Esophagus muscularis mucosa (tissue), 4 donors: ENCODE results near the gene CALML3. TPM values are rescaled to one million over a fixed set of nuclear protein-coding genes. Genes with fewer than 3 reads are reported as not detected.

ENCODE experiments used
- DNase-seq: peaks from one replicate; pipeline ENCODE4 v3.0.0-alpha.2; 2017; ENCODE audit errors: extremely low spot score
- H3K27ac ChIP-seq, 4 donors: fragments of 200-600 bp; sonication (generic); replicated peaks in 1 of 4; 1 replicate in 3 of 4; 2 replicates in 1 of 4; pipeline ENCODE4 v1.5.1; 2016 to 2019; ENCODE audit warnings: mild to moderate bottlenecking in 1 of 4
- H3K27me3 ChIP-seq, 4 donors: fragments of 200-600 bp; sonication (generic); one replicate each; pipeline versions ENCODE4 v1.5.1 to v1.6.0; 2016 to 2019
- H3K36me3 ChIP-seq, 4 donors: fragments of 200-600 bp; sonication (generic); one replicate each; pipeline ENCODE4 v1.5.1; 2016 to 2019
- H3K4me1 ChIP-seq, 4 donors: fragments of 200-600 bp; sonication (generic); one replicate each; pipeline ENCODE4 v1.5.1; 2016 to 2019
- H3K4me3 ChIP-seq, 4 donors: fragments of 200-600 bp; sonication (generic); 1 replicate in 2 of 4; 2 replicates in 2 of 4; pipeline ENCODE4 v1.5.1; 2016 to 2019; ENCODE audit warnings: mild to moderate bottlenecking in 4 of 4, moderate library complexity in 1 of 4
- H3K9me3 ChIP-seq, 4 donors: fragments of 200-600 bp; sonication (generic); 1 replicate in 3 of 4; 2 replicates in 1 of 4; pipeline ENCODE4 v1.5.1; 2016 to 2019
- CTCF ChIP-seq, 3 experiments: fragments of 200-600 bp in 2 of 3; fragments of 450-650 bp in 1 of 3; sonication (generic) in 2 of 3; IDR thresholded peaks; one replicate each; pipeline ENCODE4 v1.5.1; 2017 to 2019; ENCODE audit warnings: antibody characterized with exemption in 3 of 3, mild to moderate bottlenecking in 2 of 3, moderate library complexity in 1 of 3
- EP300 ChIP-seq: sonication (generic); formaldehyde crosslinking; IDR thresholded peaks from one replicate; pipeline ENCODE4 v1.6.1; 2017; ENCODE audit warnings: antibody characterized with exemption
- POLR2A ChIP-seq: fragments of 450-650 bp; IDR thresholded peaks from one replicate; pipeline ENCODE4 v1.6.1; 2017; ENCODE audit warnings: antibody characterized with exemption, moderate library complexity, mild to moderate bottlenecking, low read depth
- POLR2AphosphoS5 ChIP-seq, 2 donors: sonication (generic); formaldehyde crosslinking; IDR thresholded peaks; one replicate each; pipeline ENCODE4 v1.6.1; 2017; ENCODE audit warnings: antibody characterized with exemption in 2 of 2
- WGBS: methylation state at CpG from one replicate; pipeline ENCODE4 v1.1.5; 2018; 5-methylcytosine and 5-hydroxymethylcytosine counted together
- intact Hi-C: fragments of 100-400 bp; cut with DNase I; formaldehyde crosslinking; loops from one replicate; pipeline ENCODE4 v1.15.1; 2023
- total RNA-seq, 4 donors: library from RNA; depleted of rRNA; stranded (reverse); fragments of >200 nt; gene quantifications; one replicate each; pipeline versions ENCODE4 v1.1.0 to v1.2.1, GENCODE V29; 2016

The CALML3 gene
- total RNA-seq, 4 donors from 2014 or later: not detected

- DNase-seq: no peak
- no peak overlapping the region for H3K4me3 ChIP-seq
- 80% methylated on average over 3 of the region's 3 CpGs for WGBS
- no peak for TF ChIP-seq CTCF (IDR thresholded peaks at IDR 0.05)
- no peak for TF ChIP-seq EP300
- TF ChIP-seq POLR2AphosphoS5 (IDR thresholded peaks at IDR 0.05): no peak
- no peak for TF ChIP-seq POLR2A
- intact Hi-C loops: no loop called here
- no peaks in the 10 kb centered on the region for H3K27me3 ChIP-seq
- no peak overlapping the region for H3K27ac ChIP-seq
- H3K36me3 ChIP-seq: no peaks in the 10 kb centered on the region
- H3K4me1 ChIP-seq: peaks cover 0 to 23% (median 21%) of the 10 kb centered on the region in 4 donors
- H3K9me3 ChIP-seq: no peaks in the 10 kb centered on the region
These were observed 41.9 kb downstream of the CALML3 start for GRCh38 chr10:5566614-5567013.

GRCh38 chr10:5567477-5567876, 42.7 kb downstream of the CALML3 start:
- WGBS: 94% methylated on average over 2 of the region's 2 CpGs
- TF ChIP-seq EP300 (no peak), CTCF (IDR thresholded peaks at IDR 0.05) (no peak), POLR2AphosphoS5 (IDR thresholded peaks at IDR 0.05) (no peak), POLR2A (no peak)
- H3K4me1 ChIP-seq: peaks cover 0 to 23% (median 21%) of the 10 kb centered on the region in 4 donors

GRCh38 chr10:5568984-5569383, 44.2 kb downstream of the CALML3 start:
- no peak overlapping the region for H3K27ac ChIP-seq
- no peak overlapping the region for H3K4me3 ChIP-seq
- peaks cover 0 to 19% (median 18%) of the 10 kb centered on the region in 4 donors for H3K4me1 ChIP-seq
- 84% methylated on average over 2 of the region's 2 CpGs for WGBS
- intact Hi-C loops: no loop called here
- DNase-seq: no peak
- H3K27me3 ChIP-seq: no peaks in the 10 kb centered on the region
- H3K9me3 ChIP-seq: no peaks in the 10 kb centered on the region
- H3K36me3 ChIP-seq: no peaks in the 10 kb centered on the region
- TF ChIP-seq CTCF (IDR thresholded peaks at IDR 0.05) (no peak), POLR2AphosphoS5 (IDR thresholded peaks at IDR 0.05) (no peak), POLR2A (no peak), EP300 (no peak)

More at GRCh38 chr10:5567477-5567876, 42.7 kb downstream of the CALML3 start:
- H3K9me3 ChIP-seq: no peaks in the 10 kb centered on the region
- no peak overlapping the region for H3K27ac ChIP-seq
- intact Hi-C loops: no loop called here
- H3K36me3 ChIP-seq: no peaks in the 10 kb centered on the region
- H3K27me3 ChIP-seq: no peaks in the 10 kb centered on the region
- no peak for DNase-seq
- H3K4me3 ChIP-seq: no peak overlapping the region

- H3K36me3 ChIP-seq: no peaks in the 10 kb centered on the region
- DNase-seq: no peak
- H3K4me1 ChIP-seq: peaks cover 0 to 24% (median 18%) of the 10 kb centered on the region in 4 donors
- intact Hi-C loops: no loop called here
- WGBS: 47% methylated on average over 2 of the region's 2 CpGs
- no peak overlapping the region for H3K27ac ChIP-seq
- no peak overlapping the region for H3K4me3 ChIP-seq
- no peaks in the 10 kb centered on the region for H3K27me3 ChIP-seq
- TF ChIP-seq EP300 (no peak), POLR2A (no peak), POLR2AphosphoS5 (IDR thresholded peaks at IDR 0.05) (no peak), CTCF (IDR thresholded peaks at IDR 0.05) (no peak)
- no peaks in the 10 kb centered on the region for H3K9me3 ChIP-seq
These were observed 44.8 kb downstream of the CALML3 start for GRCh38 chr10:5569568-5569967.

- no peaks in the 10 kb centered on the region for H3K27me3 ChIP-seq
- no peaks in the 10 kb centered on the region for H3K9me3 ChIP-seq
- H3K36me3 ChIP-seq: no peaks in the 10 kb centered on the region
- 91% methylated on average over 13 of the region's 24 CpGs for WGBS
- H3K27ac ChIP-seq: no peak overlapping the region
- H3K4me3 ChIP-seq: no peak overlapping the region
- intact Hi-C loops: no loop called here
- no peak for TF ChIP-seq EP300
- TF ChIP-seq POLR2A: no peak
- no peak for TF ChIP-seq CTCF (IDR thresholded peaks at IDR 0.05)
- no peak for TF ChIP-seq POLR2AphosphoS5 (IDR thresholded peaks at IDR 0.05)
- DNase-seq: no peak
- H3K4me1 ChIP-seq: peaks cover 0 to 30% (median 23%) of the 10 kb centered on the region in 4 donors
These were observed 45.4 kb downstream of the CALML3 start for GRCh38 chr10:5570007-5570655.
